Left lobe of liver (tissue), 2 donors: ENCODE data around the gene PGA4. TPM values are rescaled to one million over a fixed set of nuclear protein-coding genes. Genes with fewer than 3 reads are reported as not detected.
A peak's percentile ranks its signal among the peaks of the same experiment; 100 is the strongest.
"Not testable (repeated sequence)": the region's sequence is repeated elsewhere in the genome, so short reads cannot be mapped to it uniquely, and the experiment has no call there.

Experiments
- ATAC-seq: fragments of 200-7000 bp; cut with Tn5 transposase; one replicate; pipeline ENCODE4 v1.9.1; 2020; ENCODE audit warnings: mild to moderate bottlenecking, moderate library complexity
- DNase-seq: peaks from one replicate; pipeline ENCODE4 v3.0.0-alpha.2; 2020; ENCODE audit warnings: low spot score
- total RNA-seq: library from RNA; stranded (reverse); gene quantifications from one replicate; pipeline ENCODE4 v1.2.1, GENCODE V29; 2021
- donor health status: DM: no; HTN: no; CAD: no; lungs with moderate emphysema.
- donor health status: DM: no; HTN: yes; CAD: no.

PGA4 gene
- total RNA-seq, 1 donor from 2014 or later, result 0.53 TPM

DNA sequence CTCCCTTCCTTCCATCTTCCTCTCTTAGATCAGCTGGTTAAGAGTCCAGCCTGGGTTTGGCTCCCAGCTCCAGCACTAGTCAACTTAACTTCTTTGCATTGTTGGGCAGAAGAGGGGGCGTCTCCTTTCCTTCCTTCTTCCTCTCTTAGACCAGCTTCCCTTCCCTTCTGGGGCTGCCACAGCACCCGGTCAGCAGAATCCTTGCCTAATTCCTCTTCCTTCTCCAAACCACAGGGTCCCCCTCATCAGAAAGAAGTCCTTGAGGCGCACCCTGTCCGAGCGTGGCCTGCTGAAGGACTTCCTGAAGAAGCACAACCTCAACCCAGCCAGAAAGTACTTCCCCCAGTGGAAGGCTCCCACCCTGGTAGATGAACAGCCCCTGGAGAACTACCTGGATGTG lies 18.3 kb upstream of the PGA4 start:
- not testable (repeated sequence) for DNase-seq
- ATAC-seq, result peak; percentile 47

DNA sequence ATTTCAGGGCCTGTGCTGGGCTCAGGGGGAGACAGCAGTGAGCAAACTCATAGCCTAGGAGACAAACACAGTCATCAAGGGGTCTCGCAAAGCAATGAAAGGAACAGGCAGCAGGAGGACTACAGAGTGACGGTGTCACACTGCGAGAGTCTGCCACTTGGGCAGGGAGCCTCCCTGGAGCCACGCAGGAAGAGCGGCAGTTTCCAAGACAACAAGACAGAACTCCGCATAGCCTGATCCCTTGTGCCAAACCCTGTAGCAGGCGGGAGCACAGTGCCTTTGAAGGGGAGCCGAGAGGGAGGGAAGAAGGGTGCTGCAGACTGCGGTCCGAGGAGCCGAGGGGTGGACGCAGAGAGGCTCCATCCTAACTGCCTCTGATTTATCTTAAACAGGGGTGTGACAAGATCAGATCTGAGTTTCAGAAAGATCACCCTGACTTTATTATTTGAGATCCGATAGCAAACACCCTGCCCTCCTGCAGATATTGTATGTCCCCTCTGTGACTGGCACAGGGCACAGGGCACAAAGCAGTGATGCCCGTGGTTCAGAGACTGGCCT lies 17.6 kb upstream of the PGA4 start:
- ATAC-seq, result not testable (repeated sequence)

DNA sequence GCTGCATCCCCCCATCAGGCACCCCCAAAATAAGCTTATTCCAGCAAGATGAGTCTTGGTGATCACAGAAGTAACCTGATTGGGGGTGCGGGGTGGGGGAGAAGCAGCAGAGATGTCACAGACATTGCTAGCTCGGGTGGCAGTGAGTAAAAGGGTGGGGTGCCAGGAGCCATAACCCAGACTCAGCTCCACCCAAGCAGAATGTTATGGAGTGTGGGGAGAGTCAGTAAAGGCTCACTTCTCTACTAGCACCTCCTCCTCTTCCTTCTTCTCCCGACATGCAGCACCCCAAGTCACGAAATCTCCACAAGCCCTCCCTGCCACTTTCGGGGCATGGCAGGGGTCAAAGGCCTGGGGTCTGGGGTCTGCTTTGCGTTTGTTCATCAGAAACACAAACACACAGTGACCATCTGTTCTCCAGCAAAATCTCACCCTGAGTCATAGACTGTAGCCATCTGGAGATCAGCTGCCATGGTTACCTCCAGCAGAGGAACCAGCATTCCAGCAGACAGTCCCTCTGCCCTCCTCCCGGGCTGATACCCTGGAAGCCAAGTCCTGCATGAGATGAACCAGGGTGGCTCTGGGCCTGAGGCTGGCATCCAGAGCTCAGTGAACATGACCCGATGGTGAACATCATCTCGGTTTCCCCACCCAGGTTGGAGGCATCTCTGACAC lies 14.4 kb upstream of the PGA4 start:
- DNase-seq, ATAC-seq: not testable (repeated sequence)

More for the DNA sequence above, 17.6 kb upstream of the PGA4 start:
- not testable (repeated sequence) for DNase-seq

GRCh38 chr11:61210629-61211028 lies 11.5 kb upstream of the PGA4 start:
- ATAC-seq, DNase-seq: not testable (repeated sequence)

DNA sequence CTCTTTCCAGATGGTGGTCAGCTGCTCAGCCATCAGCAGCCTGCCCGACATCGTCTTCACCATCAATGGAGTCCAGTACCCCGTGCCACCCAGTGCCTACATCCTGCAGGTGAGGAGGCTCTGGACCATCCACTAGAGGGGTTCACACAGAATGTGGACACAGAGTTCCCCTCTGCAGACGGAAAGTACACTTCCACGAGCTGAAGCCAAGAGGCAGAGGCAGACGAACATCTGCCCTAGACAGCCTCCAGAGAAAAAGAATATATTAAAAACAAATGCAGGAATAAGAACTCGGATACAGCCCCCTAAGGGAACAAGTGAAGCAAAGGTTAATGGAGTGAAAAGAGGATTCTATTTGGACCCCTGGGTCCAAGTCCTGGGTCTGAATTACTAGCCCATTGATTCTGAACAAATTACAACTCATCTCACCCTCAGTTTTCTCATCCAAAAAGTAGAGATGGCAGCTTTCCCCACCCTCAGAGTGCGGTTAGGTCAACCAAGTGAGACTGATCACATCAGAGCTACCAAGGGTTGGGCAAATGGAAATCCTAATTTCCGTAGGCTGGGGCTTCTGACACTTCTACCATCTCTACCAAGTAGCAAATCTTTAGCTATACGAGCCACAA lies 10.7 kb upstream of the PGA4 start:
- not testable (repeated sequence) for DNase-seq, ATAC-seq

GRCh38 chr11:61212202-61212601 lies 9.9 kb upstream of the PGA4 start:
- DNase-seq, ATAC-seq: not testable (repeated sequence)

DNA sequence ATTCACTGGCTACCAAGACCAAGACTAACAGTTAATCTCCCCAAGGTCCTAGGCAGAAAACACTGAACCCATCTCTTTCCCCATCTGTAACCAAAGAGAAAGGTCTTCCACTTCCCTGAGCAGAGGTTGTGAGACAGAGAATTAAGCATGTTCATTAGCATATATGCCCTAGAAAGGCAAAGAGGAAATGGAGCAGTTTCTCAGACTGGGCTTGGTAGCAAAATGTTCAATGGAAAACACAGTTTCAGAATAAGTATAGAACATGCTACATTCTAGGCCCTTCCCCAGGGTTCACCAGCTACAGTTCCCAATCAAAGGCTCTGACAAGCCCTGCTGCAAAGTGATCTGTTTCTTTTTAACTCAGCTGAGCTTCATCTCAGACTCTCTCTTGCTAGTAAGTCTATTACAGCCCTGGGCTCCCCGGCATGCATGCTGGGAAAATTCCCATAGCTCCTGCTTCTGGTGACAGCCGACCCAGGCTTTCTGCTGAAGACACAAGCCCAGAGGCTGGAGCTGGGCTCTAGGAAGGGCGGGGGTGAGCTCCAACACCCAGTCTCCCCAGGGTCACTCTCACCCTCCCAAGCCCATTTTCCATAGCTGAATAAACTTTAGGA lies 8.3 kb upstream of the PGA4 start:
- not testable (repeated sequence) for DNase-seq, ATAC-seq

- not testable (repeated sequence) for DNase-seq, ATAC-seq
These were observed 3.8 kb upstream of the PGA4 start for GRCh38 chr11:61218306-61218705.

DNA sequence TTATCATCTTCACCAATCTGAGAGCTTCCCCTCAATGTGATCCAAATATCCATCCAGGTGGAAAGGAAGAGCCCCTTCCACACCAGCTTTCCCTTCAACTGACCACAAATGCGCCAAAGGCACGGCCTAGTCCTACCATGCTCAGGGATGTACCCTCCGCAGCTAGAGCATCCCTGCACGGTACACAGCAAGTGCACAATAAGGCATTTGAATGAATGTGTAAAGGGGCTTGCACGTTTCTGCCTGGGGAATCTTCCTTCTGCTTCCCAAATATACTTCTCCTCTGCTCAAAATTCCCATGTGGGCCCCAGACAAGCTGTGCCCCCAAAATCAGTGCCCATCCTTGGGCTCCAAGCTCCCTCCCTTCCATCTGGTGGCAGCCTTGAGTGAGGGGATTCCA lies 3.1 kb upstream of the PGA4 start:
- DNase-seq, ATAC-seq: not testable (repeated sequence)

GRCh38 chr11:61222692-61223091 lies 545 bp downstream of the PGA4 start:
- peak; percentile 46 for ATAC-seq

DNA sequence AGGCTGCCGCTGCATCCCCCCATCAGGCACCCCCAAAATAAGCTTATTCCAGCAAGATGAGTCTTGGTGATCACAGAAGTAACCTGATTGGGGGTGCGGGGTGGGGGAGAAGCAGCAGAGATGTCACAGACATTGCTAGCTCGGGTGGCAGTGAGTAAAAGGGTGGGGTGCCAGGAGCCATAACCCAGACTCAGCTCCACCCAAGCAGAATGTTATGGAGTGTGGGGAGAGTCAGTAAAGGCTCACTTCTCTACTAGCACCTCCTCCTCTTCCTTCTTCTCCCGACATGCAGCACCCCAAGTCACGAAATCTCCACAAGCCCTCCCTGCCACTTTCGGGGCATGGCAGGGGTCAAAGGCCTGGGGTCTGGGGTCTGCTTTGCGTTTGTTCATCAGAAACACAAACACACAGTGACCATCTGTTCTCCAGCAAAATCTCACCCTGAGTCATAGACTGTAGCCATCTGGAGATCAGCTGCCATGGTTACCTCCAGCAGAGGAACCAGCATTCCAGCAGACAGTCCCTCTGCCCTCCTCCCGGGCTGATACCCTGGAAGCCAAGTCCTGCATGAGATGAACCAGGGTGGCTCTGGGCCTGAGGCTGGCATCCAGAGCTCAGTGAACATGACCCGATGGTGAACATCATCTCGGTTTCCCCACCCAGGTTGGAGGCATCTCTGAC lies 4.5 kb downstream of the PGA4 start:
- not testable (repeated sequence) for ATAC-seq, DNase-seq

More at GRCh38 chr11:61222692-61223091, 545 bp downstream of the PGA4 start:
- not testable (repeated sequence) for DNase-seq

DNA sequence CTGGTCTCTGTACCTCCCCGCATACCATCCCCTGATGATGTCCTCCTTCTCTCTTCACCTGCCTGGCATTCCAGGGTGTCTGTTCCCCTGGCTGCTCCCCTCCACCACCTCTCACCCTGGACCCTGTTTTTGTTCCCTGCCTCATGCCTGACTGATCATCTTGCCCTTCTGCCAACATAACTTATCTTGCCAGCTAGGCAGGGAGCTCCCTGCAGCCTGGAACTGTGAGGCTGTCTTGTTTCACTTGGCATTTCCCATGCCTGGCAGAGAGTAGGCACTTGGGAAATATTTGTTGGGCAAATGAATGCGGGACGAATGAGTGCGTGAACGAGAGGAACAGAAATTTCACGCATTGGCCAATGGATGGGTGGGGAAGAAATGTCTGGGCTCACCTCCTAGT lies 7.3 kb downstream of the PGA4 start:
- not testable (repeated sequence) for DNase-seq, ATAC-seq

- not testable (repeated sequence) for DNase-seq, ATAC-seq
These were observed 8.9 kb downstream of the PGA4 start for GRCh38 chr11:61231033-61231432.

GRCh38 chr11:61231585-61231984 lies 9.4 kb downstream of the PGA4 start:
- ATAC-seq, DNase-seq: not testable (repeated sequence)

DNA sequence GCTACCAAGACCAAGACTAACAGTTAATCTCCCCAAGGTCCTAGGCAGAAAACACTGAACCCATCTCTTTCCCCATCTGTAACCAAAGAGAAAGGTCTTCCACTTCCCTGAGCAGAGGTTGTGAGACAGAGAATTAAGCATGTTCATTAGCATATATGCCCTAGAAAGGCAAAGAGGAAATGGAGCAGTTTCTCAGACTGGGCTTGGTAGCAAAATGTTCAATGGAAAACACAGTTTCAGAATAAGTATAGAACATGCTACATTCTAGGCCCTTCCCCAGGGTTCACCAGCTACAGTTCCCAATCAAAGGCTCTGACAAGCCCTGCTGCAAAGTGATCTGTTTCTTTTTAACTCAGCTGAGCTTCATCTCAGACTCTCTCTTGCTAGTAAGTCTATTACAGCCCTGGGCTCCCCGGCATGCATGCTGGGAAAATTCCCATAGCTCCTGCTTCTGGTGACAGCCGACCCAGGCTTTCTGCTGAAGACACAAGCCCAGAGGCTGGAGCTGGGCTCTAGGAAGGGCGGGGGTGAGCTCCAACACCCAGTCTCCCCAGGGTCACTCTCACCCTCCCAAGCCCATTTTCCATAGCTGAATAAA lies 10.5 kb downstream of the PGA4 start:
- ATAC-seq, DNase-seq: not testable (repeated sequence)

DNA sequence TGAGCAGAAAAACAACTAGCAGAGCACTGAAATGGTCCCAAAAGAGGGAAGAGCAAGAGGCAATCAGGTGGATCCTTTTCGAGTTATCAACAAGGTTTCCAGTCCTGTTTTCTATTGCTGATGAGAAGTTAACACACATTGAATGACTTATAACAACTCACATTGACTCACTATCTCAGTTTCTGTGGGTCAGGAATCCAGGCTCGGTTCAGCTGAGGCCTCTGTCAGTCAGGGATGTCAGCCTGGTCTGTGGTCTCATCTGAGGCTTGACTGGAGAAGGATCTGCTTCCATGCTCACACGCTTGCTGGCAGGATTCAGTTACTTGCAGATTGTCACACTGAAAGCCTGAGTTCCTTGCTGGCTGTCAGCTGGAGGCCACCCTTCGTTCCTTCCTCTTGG lies 15.0 kb downstream of the PGA4 start:
- ATAC-seq, DNase-seq: not testable (repeated sequence)

DNA sequence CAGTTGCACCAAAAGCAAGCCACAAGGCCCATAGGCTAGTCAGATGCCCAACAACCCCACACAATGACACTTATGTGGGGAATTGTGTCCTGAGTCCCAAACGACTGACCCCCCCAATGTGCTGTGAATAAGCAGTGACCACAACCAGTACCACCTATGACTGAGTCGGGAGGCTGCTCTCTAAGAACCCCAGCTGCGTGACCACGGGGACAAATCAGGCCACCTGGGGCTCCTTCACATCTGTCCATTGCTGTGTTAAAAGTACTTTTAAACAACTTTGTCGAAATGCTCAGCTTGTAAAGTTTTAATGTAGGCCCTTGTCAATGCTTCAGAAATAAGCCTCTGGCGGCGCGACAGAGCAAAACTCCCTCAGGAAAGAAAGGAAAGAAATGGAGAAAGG lies 18.1 kb downstream of the PGA4 start:
- ATAC-seq, DNase-seq: not testable (repeated sequence)

DNA sequence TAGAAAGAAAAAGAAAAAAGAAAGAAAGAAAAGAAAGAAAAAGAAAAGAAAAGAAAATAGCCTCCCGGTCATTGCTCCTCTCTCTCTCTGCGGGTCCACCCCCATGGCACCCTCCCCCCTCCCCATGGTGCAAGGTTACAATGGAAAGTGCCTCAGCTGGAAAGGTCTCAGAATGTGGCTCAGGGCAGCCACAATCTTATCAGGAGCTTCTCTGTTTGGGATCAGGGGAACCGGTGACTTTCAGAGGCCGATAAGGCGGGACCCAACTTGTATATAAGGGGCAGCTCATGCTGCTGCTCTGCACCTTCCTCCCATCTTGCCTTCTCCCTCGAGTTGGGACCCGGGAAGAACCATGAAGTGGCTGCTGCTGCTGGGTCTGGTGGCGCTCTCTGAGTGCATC lies 18.7 kb downstream of the PGA4 start, which contains the start of gene PGA5:
Gene PGA5, plus strand, starts transcription at position 301 of the 400 bp plus-strand sequence. Its CDS starts 52 bp downstream, at position 353.
- not testable (repeated sequence) for ATAC-seq, DNase-seq

- ATAC-seq, result peak; percentile 51
- DNase-seq, result not testable (repeated sequence)
These were observed 19.4 kb downstream of the PGA4 start for GRCh38 chr11:61241526-61241925.
